ENCODE results near the gene CNOT4. TPM values are rescaled to one million over a fixed set of nuclear protein-coding genes. Genes with fewer than 3 reads are reported as not detected.

CNOT4 gene
- total and polyA plus RNA-seq, 2 experiments from 2014 or later, result 6.7 to 18.2 TPM

GRCh38 chr7:135383525-135384175, 126.3 kb downstream of the CNOT4 start:
- no peaks in the 10 kb centered on the region for H3K9me3 ChIP-seq (ENCODE audit: low read depth)
- H3K4me3 ChIP-seq, result no peak overlapping the region
- peaks cover 4% of the 10 kb centered on the region; the same call in 1 of the 2 replicates for H3K79me2 ChIP-seq (ENCODE audit: insufficient read depth)
- H3K27ac ChIP-seq, result no peak overlapping the region
- no peak overlapping the region for H3K9ac ChIP-seq
- H3K36me3 ChIP-seq (ENCODE audit: low read depth), result peaks cover 4% of the 10 kb centered on the region; the same call in 1 of the 2 replicates
- WGBS, 2 experiments (ENCODE audit: low coverage in 1 of 2, low lambda C conversion rate in 2 of 2, missing lambda C conversion rate in 2 of 2), result 97 to 98% methylated on average over 2 of the region's 2 CpGs
- no peak for DNase-seq
- no peak overlapping the region for H3K4me2 ChIP-seq (ENCODE audit: unreplicated experiment)
- in situ Hi-C loops (cut with MboI), result no loop called here
- H3F3A ChIP-seq (ENCODE audit: insufficient read depth), result 0 out of 2 replicates have a peak, but pooled peaks cover 9% of the 10 kb centered on the region
- no peaks in the 10 kb centered on the region for H3K27me3 ChIP-seq (replicated peaks; ENCODE audit: insufficient read depth)
- no peaks in the 10 kb centered on the region for H3K9me2 ChIP-seq (ENCODE audit: insufficient read depth)
- peaks cover 20% of the 10 kb centered on the region for H3K4me1 ChIP-seq (ENCODE audit: insufficient read depth)
- TF ChIP-seq EZH2phosphoT487 (IDR thresholded peaks at IDR 0.05; ENCODE audit: insufficient read depth, low read depth) (no peak), EZH2 (IDR thresholded peaks at IDR 0.05; ENCODE audit: insufficient read depth, poor library complexity, severe bottlenecking) (no peak)
- no peak overlapping the region for H2AFZ ChIP-seq
- no peaks in the 10 kb centered on the region for H4K20me1 ChIP-seq (ENCODE audit: insufficient read depth)

GRCh38 chr7:135382173-135382572, 127.7 kb downstream of the CNOT4 start:
- Histone ChIP-seq H3K79me2 (ENCODE audit: insufficient read depth) (no peaks in the 10 kb centered on the region; the same call in 1 of the 2 replicates), H3F3A (ENCODE audit: insufficient read depth) (0 out of 2 replicates have a peak, but pooled peaks cover 9% of the 10 kb centered on the region), H2AFZ (no peak overlapping the region), H3K4me2 (ENCODE audit: unreplicated experiment) (no peak overlapping the region), H3K4me3 (no peak overlapping the region), H3K36me3 (ENCODE audit: low read depth) (no peaks in the 10 kb centered on the region), H3K9me3 (ENCODE audit: low read depth) (no peaks in the 10 kb centered on the region), H3K9me2 (ENCODE audit: insufficient read depth) (no peaks in the 10 kb centered on the region), H3K27me3 (replicated peaks; ENCODE audit: insufficient read depth) (no peaks in the 10 kb centered on the region), H3K4me1 (ENCODE audit: insufficient read depth) (peaks cover 20% of the 10 kb centered on the region), H4K20me1 (ENCODE audit: insufficient read depth) (no peaks in the 10 kb centered on the region), H3K9ac (no peak overlapping the region), H3K27ac (no peak overlapping the region)
- 96 to 98% methylated on average over 3 of the region's 3 CpGs for WGBS, 2 experiments (ENCODE audit: low coverage in 1 of 2, low lambda C conversion rate in 2 of 2, missing lambda C conversion rate in 2 of 2)
- no peak for DNase-seq
- TF ChIP-seq EZH2 (IDR thresholded peaks at IDR 0.05; ENCODE audit: insufficient read depth, poor library complexity, severe bottlenecking), result no peak
- TF ChIP-seq EZH2phosphoT487 (IDR thresholded peaks at IDR 0.05; ENCODE audit: insufficient read depth, low read depth), result no peak
- in situ Hi-C loops (cut with MboI), result no loop called here

- no peaks in the 10 kb centered on the region for H3K27me3 ChIP-seq (replicated peaks; ENCODE audit: insufficient read depth)
- H3K9ac ChIP-seq, result no peak overlapping the region
- H3K4me1 ChIP-seq (ENCODE audit: insufficient read depth), result peaks cover 16% of the 10 kb centered on the region
- 100% methylated on average over 1 of the region's 1 CpG for WGBS, 2 experiments (ENCODE audit: low coverage in 1 of 2, low lambda C conversion rate in 2 of 2, missing lambda C conversion rate in 2 of 2)
- no peak overlapping the region for H2AFZ ChIP-seq
- no peak overlapping the region for H3K27ac ChIP-seq
- H3K4me2 ChIP-seq (ENCODE audit: unreplicated experiment), result no peak overlapping the region
- TF ChIP-seq EZH2 (IDR thresholded peaks at IDR 0.05; ENCODE audit: insufficient read depth, poor library complexity, severe bottlenecking), result no peak
- TF ChIP-seq EZH2phosphoT487 (IDR thresholded peaks at IDR 0.05; ENCODE audit: insufficient read depth, low read depth), result no peak
- in situ Hi-C loops (cut with MboI), result no loop called here
- H4K20me1 ChIP-seq (ENCODE audit: insufficient read depth), result no peaks in the 10 kb centered on the region
- H3K9me3 ChIP-seq (ENCODE audit: low read depth), result no peaks in the 10 kb centered on the region
- H3K79me2 ChIP-seq (ENCODE audit: insufficient read depth), result no peaks in the 10 kb centered on the region; the same call in 1 of the 2 replicates
- H3K9me2 ChIP-seq (ENCODE audit: insufficient read depth), result no peaks in the 10 kb centered on the region
- H3F3A ChIP-seq (ENCODE audit: insufficient read depth), result 0 out of 2 replicates have a peak, but pooled peaks cover 4% of the 10 kb centered on the region
- no peak overlapping the region for H3K4me3 ChIP-seq
- no peak for DNase-seq
- no peaks in the 10 kb centered on the region for H3K36me3 ChIP-seq (ENCODE audit: low read depth)
Observed at GRCh38 chr7:135381369-135381768, 128.5 kb downstream of the CNOT4 start.

- no peak overlapping the region for H3K27ac ChIP-seq
- in situ Hi-C loops (cut with MboI), result no loop called here
- no peaks in the 10 kb centered on the region; the same call in 1 of the 2 replicates for H3K79me2 ChIP-seq (ENCODE audit: insufficient read depth)
- H2AFZ ChIP-seq, result no peak overlapping the region
- H3K9me2 ChIP-seq (ENCODE audit: insufficient read depth), result no peaks in the 10 kb centered on the region
- H3K27me3 ChIP-seq (replicated peaks; ENCODE audit: insufficient read depth), result no peaks in the 10 kb centered on the region
- H3K9ac ChIP-seq, result no peak overlapping the region
- peaks cover 6% of the 10 kb centered on the region for H3K4me1 ChIP-seq (ENCODE audit: insufficient read depth)
- no peaks in the 10 kb centered on the region for H3F3A ChIP-seq (ENCODE audit: insufficient read depth)
- no peaks in the 10 kb centered on the region for H3K9me3 ChIP-seq (ENCODE audit: low read depth)
- H3K36me3 ChIP-seq (ENCODE audit: low read depth), result no peaks in the 10 kb centered on the region
- H3K4me2 ChIP-seq (ENCODE audit: unreplicated experiment), result no peak overlapping the region
- H3K4me3 ChIP-seq, result no peak overlapping the region
- H4K20me1 ChIP-seq (ENCODE audit: insufficient read depth), result no peaks in the 10 kb centered on the region
- no peak for TF ChIP-seq EZH2phosphoT487 (IDR thresholded peaks at IDR 0.05; ENCODE audit: insufficient read depth, low read depth)
- TF ChIP-seq EZH2 (IDR thresholded peaks at IDR 0.05; ENCODE audit: insufficient read depth, poor library complexity, severe bottlenecking), result no peak
- no peak for DNase-seq
Observed at GRCh38 chr7:135380351-135380750, 129.6 kb downstream of the CNOT4 start.
